HEK293T (cell line): ENCODE results near the gene UBA1.

Source experiments
- CTCF ChIA-PET: fragments of 350-600 bp; formaldehyde crosslinking; extraction: SDS; loops from one replicate; lab custom pipeline; 2021; ENCODE audit warnings: antibody characterized with exemption, inconsistent platforms; lab: Yijun Ruan, JAX
- POLR2A ChIA-PET: fragments of 350-600 bp; formaldehyde crosslinking; extraction: SDS; loops from one replicate; lab custom pipeline; 2020; ENCODE audit warnings: antibody characterized with exemption, inconsistent platforms; lab: Yijun Ruan, JAX
- DNase-seq: peaks from one replicate; pipeline ENCODE4 v3.0.0; 2012; ENCODE audit warnings: mixed read lengths; ENCODE audit errors: extremely low spot score
- ARNT ChIP-seq: fragments of 450-650 bp; IDR thresholded peaks from 2 replicates; pipeline ENCODE4 v1.6.1; 2017; ENCODE audit warnings: mild to moderate bottlenecking
- BHLHE40 ChIP-seq: fragments of 450-650 bp; IDR thresholded peaks from 2 replicates; pipeline ENCODE4 v1.6.1; 2016; ENCODE audit warnings: mild to moderate bottlenecking, moderate library complexity, borderline replicate concordance
- CTBP1 ChIP-seq: fragments of 450-650 bp; IDR thresholded peaks from 2 replicates; pipeline ENCODE4 v1.6.1; 2016; ENCODE audit warnings: borderline replicate concordance
- ELF4 ChIP-seq: fragments of 450-650 bp; IDR thresholded peaks from 2 replicates; pipeline ENCODE4 v1.6.1; 2017; ENCODE audit warnings: antibody characterized with exemption
- FOXA1 ChIP-seq: fragments of 450-650 bp; IDR thresholded peaks from 2 replicates; pipeline ENCODE4 v1.6.1; 2016; ENCODE audit warnings: mild to moderate bottlenecking
- FOXK2 ChIP-seq: fragments of 450-650 bp; IDR thresholded peaks from 2 replicates; pipeline ENCODE4 v1.6.1; 2016; ENCODE audit warnings: mild to moderate bottlenecking
- FOXM1 ChIP-seq: fragments of 450-650 bp; IDR thresholded peaks from 2 replicates; pipeline ENCODE4 v1.6.1; 2017; ENCODE audit warnings: mild to moderate bottlenecking, borderline replicate concordance
- HDGF ChIP-seq: fragments of 450-650 bp; IDR thresholded peaks from 2 replicates; pipeline ENCODE4 v1.6.1; 2017; ENCODE audit warnings: antibody characterized with exemption, borderline replicate concordance
- L3MBTL2 ChIP-seq: fragments of 450-650 bp; conservative IDR thresholded peaks from 2 replicates; pipeline ENCODE4 v1.6.1; 2016; ENCODE audit warnings: mild to moderate bottlenecking
- LEF1 ChIP-seq: fragments of 450-650 bp; IDR thresholded peaks from 2 replicates; pipeline ENCODE4 v1.6.1; 2017; ENCODE audit warnings: mild to moderate bottlenecking, borderline replicate concordance
- NFRKB ChIP-seq: fragments of 450-650 bp; IDR thresholded peaks from 2 replicates; pipeline ENCODE4 v1.6.1; 2016; ENCODE audit warnings: mild to moderate bottlenecking, moderate library complexity
- PKNOX1 ChIP-seq: fragments of 450-650 bp; IDR thresholded peaks from 2 replicates; pipeline ENCODE4 v1.6.1; 2016
- SP1 ChIP-seq: fragments of 450-650 bp; IDR thresholded peaks from 2 replicates; pipeline ENCODE4 v1.6.1; 2017
- SUZ12 ChIP-seq: fragments of 450-650 bp; IDR thresholded peaks from 2 replicates; pipeline ENCODE4 v1.6.1; 2016; ENCODE audit warnings: mild to moderate bottlenecking
- TARDBP ChIP-seq: fragments of 450-650 bp; IDR thresholded peaks from 2 replicates; pipeline ENCODE4 v1.6.1; 2016
- ZNF384 ChIP-seq: fragments of 450-650 bp; IDR thresholded peaks from 2 replicates; pipeline ENCODE4 v1.6.1; 2016

The UBA1 gene

GRCh38 chrX:47198026-47198686, 4.5 kb downstream of the UBA1 start:
- ChIA-PET CTCF (no interaction called here), POLR2A (interaction anchor here (0.6 kb wide), 1 partner anchor 173 kb away, joined by 3 read pairs; no protein-coding TSS in a partner anchor)
- no peak for TF ChIP-seq SUZ12
- TF ChIP-seq PKNOX1, result no peak
- TF ChIP-seq L3MBTL2, result no peak
- no peak for DNase-seq

GRCh38 chrX:47198687-47199080, 5.1 kb downstream of the UBA1 start:
- ChIA-PET POLR2A (interaction anchor here (0.6 kb wide), 1 partner anchor 172 kb away, joined by 3 read pairs; no protein-coding TSS in a partner anchor), CTCF (no interaction called here)
- TF ChIP-seq TARDBP (no peak), ZNF384 (no peak), FOXK2 (no peak), ARNT (no peak), ELF4 (no peak), FOXM1 (no peak), CTBP1 (no peak)
- no peak for DNase-seq

- TF ChIP-seq ELF4, result no peak
- ChIA-PET POLR2A (no interaction called here), CTCF (no interaction called here)
- DNase-seq, result no peak
Observed at GRCh38 chrX:47199286-47199685, 5.7 kb downstream of the UBA1 start.

GRCh38 chrX:47200385-47201150, 6.9 kb downstream of the UBA1 start:
- ChIA-PET POLR2A (no interaction called here), CTCF (no interaction called here)
- no peak for DNase-seq
- TF ChIP-seq HDGF (no peak), ARNT (no peak), SP1 (no peak), LEF1 (no peak), TARDBP (no peak), PKNOX1 (no peak), L3MBTL2 (no peak), NFRKB (no peak), FOXA1 (no peak), SUZ12 (no peak), FOXK2 (no peak), BHLHE40 (no peak)

- POLR2A ChIA-PET, result interaction anchor here (0.7 to 0.8 kb wide), 2 partner anchors 14 to 16 kb away, joined by 3 read pairs; no protein-coding TSS in a partner anchor
Observed at GRCh38 chrX:47201345-47201944, 7.8 kb downstream of the UBA1 start.

GRCh38 chrX:47202316-47202715, 8.7 kb downstream of the UBA1 start:
- no peak for TF ChIP-seq NFRKB
- TF ChIP-seq TARDBP, result no peak
- TF ChIP-seq SP1, result no peak
- no peak for TF ChIP-seq ZNF384
- CTCF ChIA-PET, result no interaction called here
- DNase-seq, result no peak
- POLR2A ChIA-PET, result interaction anchor here (0.7 kb wide), 1 partner anchor 16 kb away, joined by 3 read pairs; no protein-coding TSS in a partner anchor

More at GRCh38 chrX:47201345-47201944, 7.8 kb downstream of the UBA1 start:
- no peak for TF ChIP-seq CTBP1
- no peak for TF ChIP-seq PKNOX1
- TF ChIP-seq ARNT, result no peak
- no peak for TF ChIP-seq ELF4
- TF ChIP-seq BHLHE40, result no peak
- no peak for TF ChIP-seq LEF1
- no peak for TF ChIP-seq TARDBP
- no peak for TF ChIP-seq FOXM1
- no peak for TF ChIP-seq NFRKB
- no peak for TF ChIP-seq SP1
- no peak for TF ChIP-seq L3MBTL2
- no peak for TF ChIP-seq SUZ12
- no peak for TF ChIP-seq FOXA1
- TF ChIP-seq FOXK2, result no peak
- no peak for TF ChIP-seq ZNF384
- no peak for TF ChIP-seq HDGF
- CTCF ChIA-PET, result no interaction called here
- DNase-seq, result no peak

- ChIA-PET POLR2A (interaction anchor here (1.1 kb wide), 1 partner anchor 15 kb away, joined by 3 read pairs; no protein-coding TSS in a partner anchor), CTCF (no interaction called here)
- no peak for DNase-seq
- no peak for TF ChIP-seq SUZ12
- TF ChIP-seq FOXA1, result no peak
- no peak for TF ChIP-seq CTBP1
- TF ChIP-seq L3MBTL2, result no peak
- TF ChIP-seq FOXM1, result no peak
- TF ChIP-seq SP1, result no peak
- no peak for TF ChIP-seq NFRKB
- no peak for TF ChIP-seq ELF4
- TF ChIP-seq FOXK2, result no peak
- no peak for TF ChIP-seq LEF1
Observed at GRCh38 chrX:47202877-47203276, 9.2 kb downstream of the UBA1 start.
